HepG2 (cell line): ENCODE data around the gene PKMYT1. TPM values are rescaled to one million over a fixed set of nuclear protein-coding genes. Genes with fewer than 3 reads are reported as not detected.

Source experiments
- CREB1 ChIP-seq, 2 experiments: fragments of 450-650 bp in 1 of 2; IDR thresholded peaks; 2 replicates each; pipeline ENCODE4 v1.6.1; 2016 to 2017; ENCODE audit warnings: control low read depth in 1 of 2, mild to moderate bottlenecking in 1 of 2, missing compliant biosample characterization in 1 of 2, missing genetic modification characterization in 1 of 2
- DMAP1 ChIP-seq: IDR thresholded peaks from 2 replicates; pipeline ENCODE4 v1.6.1; 2016
- ELF1 ChIP-seq: sonication (generic); formaldehyde crosslinking; IDR thresholded peaks from 2 replicates; pipeline ENCODE4 v1.4.0; 2020; ENCODE audit warnings: missing genetic modification reagents
- ELF3 ChIP-seq: IDR thresholded peaks from 2 replicates; pipeline ENCODE4 v1.6.1; 2016; ENCODE audit warnings: missing genetic modification reagents, missing compliant biosample characterization
- FOSL1 ChIP-seq: sonication (generic); formaldehyde crosslinking; IDR thresholded peaks from 2 replicates; pipeline ENCODE4 v1.9.0; 2021; ENCODE audit warnings: missing genetic modification reagents, borderline replicate concordance
- GABPB1 ChIP-seq: IDR thresholded peaks from 2 replicates; pipeline ENCODE4 v1.6.1; 2016; ENCODE audit warnings: mild to moderate bottlenecking, missing genetic modification reagents, moderate library complexity, missing compliant biosample characterization
- GATAD1 ChIP-seq: IDR thresholded peaks from 2 replicates; pipeline ENCODE4 v1.6.1; 2016; ENCODE audit warnings: missing genetic modification reagents, missing compliant biosample characterization
- HINFP ChIP-seq: sonication (generic); formaldehyde crosslinking; IDR thresholded peaks from 2 replicates; pipeline ENCODE4 v1.4.0; 2020; ENCODE audit warnings: low read depth, mild to moderate bottlenecking, missing genetic modification reagents
- KDM2A ChIP-seq: sonication (generic); formaldehyde crosslinking; IDR thresholded peaks from 2 replicates; pipeline ENCODE4 v1.4.0; 2020; ENCODE audit warnings: low read depth, missing genetic modification reagents, borderline replicate concordance
- MED1 ChIP-seq: sonication (generic); formaldehyde crosslinking; IDR thresholded peaks from 2 replicates; pipeline ENCODE4 v1.4.0; 2020; ENCODE audit warnings: missing genetic modification reagents
- MXD1 ChIP-seq: sonication (generic); formaldehyde crosslinking; IDR thresholded peaks from 2 replicates; pipeline ENCODE4 v1.4.0; 2020; ENCODE audit warnings: mild to moderate bottlenecking, missing genetic modification reagents
- NCOA2 ChIP-seq: sonication (generic); formaldehyde crosslinking; IDR thresholded peaks from 2 replicates; pipeline ENCODE4 v1.8.0; 2022; ENCODE audit warnings: inconsistent platforms
- NR2C2 ChIP-seq: sonication (generic); formaldehyde crosslinking; IDR thresholded peaks from 2 replicates; pipeline ENCODE4 v1.4.0; 2020; ENCODE audit warnings: missing genetic modification reagents, mild to moderate bottlenecking, moderate library complexity, borderline replicate concordance
- SAP130 ChIP-seq: IDR thresholded peaks from 2 replicates; pipeline ENCODE4 v1.6.1; 2016; ENCODE audit warnings: low read depth
- SP2 ChIP-seq: sonication (generic); formaldehyde crosslinking; IDR thresholded peaks from 2 replicates; pipeline ENCODE4 v1.5.1; 2020; ENCODE audit warnings: mild to moderate bottlenecking, missing genetic modification reagents
- THAP9 ChIP-seq: sonication (generic); formaldehyde crosslinking; IDR thresholded peaks from 2 replicates; pipeline ENCODE4; 2020; ENCODE audit warnings: missing genetic modification reagents, mild to moderate bottlenecking, borderline replicate concordance
- ZBTB7B ChIP-seq: sonication (generic); formaldehyde crosslinking; IDR thresholded peaks from 2 replicates; pipeline ENCODE4 v1.4.0; 2020; ENCODE audit warnings: missing genetic modification reagents
- ZMYM2 ChIP-seq: sonication (generic); formaldehyde crosslinking; IDR thresholded peaks from 2 replicates; pipeline ENCODE4 v1.8.0; 2022; ENCODE audit warnings: mild to moderate bottlenecking, missing genetic modification reagents
- ZMYM4 ChIP-seq: sonication (generic); formaldehyde crosslinking; IDR thresholded peaks from 2 replicates; pipeline ENCODE4 v1.8.1; 2023; ENCODE audit warnings: mild to moderate bottlenecking, missing genetic modification reagents
- ZNF124 ChIP-seq: sonication (generic); formaldehyde crosslinking; IDR thresholded peaks from 2 replicates; pipeline ENCODE4 v1.4.0; 2020; ENCODE audit warnings: missing genetic modification reagents
- ZNF253 ChIP-seq: sonication (generic); formaldehyde crosslinking; IDR thresholded peaks from 2 replicates; pipeline ENCODE4 v1.8.0; 2022; ENCODE audit warnings: mild to moderate bottlenecking, missing genetic modification reagents, borderline replicate concordance
- ZNF264 ChIP-seq: sonication (generic); formaldehyde crosslinking; IDR thresholded peaks from 2 replicates; pipeline ENCODE4 v1.4.0; 2020; ENCODE audit warnings: missing genetic modification reagents
- ZNF781 ChIP-seq: sonication (generic); formaldehyde crosslinking; IDR thresholded peaks from 2 replicates; pipeline ENCODE4 v1.5.1; 2020; ENCODE audit warnings: borderline replicate concordance, mild to moderate bottlenecking, missing genetic modification reagents; ENCODE audit errors: not compliant biosample characterization
- ZNF800 ChIP-seq: sonication (generic); formaldehyde crosslinking; IDR thresholded peaks from 2 replicates; pipeline ENCODE4 v1.4.0; 2020; ENCODE audit warnings: missing genetic modification reagents
- polyA plus RNA-seq, 8 experiments: library from polyadenylated mRNA; depleted of rRNA in 3 of 8; stranded (reverse) in 7 of 8; unstranded in 1 of 8; fragments of >200 nt; fragmentation: Illumina TruSeq in 4 of 8; extraction: Trizol in 4 of 8; gene quantifications; 2 replicates each; pipeline versions ENCODE4 v1.2.1 to v1.2.3, GENCODE V29; 2011 to 2016; ENCODE audit warnings: low read depth in 4 of 8, missing spikeins in 1 of 8, mixed read lengths in 1 of 8; ENCODE audit not compliant: insufficient read depth in 1 of 8
- total RNA-seq, 5 experiments: library from RNA; depleted of rRNA; stranded (reverse); fragments of >200 nt; fragmentation: Illumina TruSeq; extraction: Trizol; gene quantifications; 2 replicates each; pipeline ENCODE4 v1.2.3, GENCODE V29; 2016; ENCODE audit warnings: low read depth in 1 of 5

PKMYT1 gene
- total and polyA plus RNA-seq, 2 of the 13 experiments (the other 11 are each of a cell fraction or from before 2014, with no cell fraction given): 7.0 to 27.8 TPM

- TF ChIP-seq ZNF781 (CRISPR knock-in tag) (peak; percentile 32), NR2C2 (CRISPR knock-in tag) (peak; percentile 92), MXD1 (CRISPR knock-in tag) (peak; percentile 55; the same call in 1 of the 2 replicates), ZMYM2 (CRISPR knock-in tag) (peak; percentile 95), ZMYM4 (0 out of 2 replicates have a peak, but pooled peaks have one; percentile 37), ZNF124 (CRISPR knock-in tag) (no peak), GATAD1 (CRISPR knock-in tag) (peak; percentile 67), THAP9 (CRISPR knock-in tag) (peak; percentile 35; the same call in 1 of the 2 replicates), ZNF800 (0 out of 2 replicates have a peak, but pooled peaks have one; percentile 1), NCOA2 (peak; percentile 50; the same call in 1 of the 2 replicates), KDM2A (CRISPR knock-in tag) (peak; percentile 15; the same call in 1 of the 2 replicates), ELF3 (CRISPR knock-in tag) (peak; percentile 77), MED1 (peak; percentile 47; the same call in 1 of the 2 replicates), ZNF253 (no peak), ELF1 (CRISPR knock-in tag) (peak; percentile 86), SAP130 (CRISPR knock-in tag) (peak; percentile 68), SP2 (CRISPR knock-in tag) (peak; percentile 50; the same call in 1 of the 2 replicates), CREB1 (IDR thresholded peaks at IDR 0.05) (no peak), CREB1 (CRISPR knock-in tag; IDR thresholded peaks at IDR 0.05) (peak; percentile 60; the same call in 1 of the 2 replicates), ZBTB7B (peak; percentile 75), ZNF264 (CRISPR knock-in tag) (0 out of 2 replicates have a peak, but pooled peaks have one; percentile 12), GABPB1 (CRISPR knock-in tag) (peak; percentile 91), DMAP1 (CRISPR knock-in tag) (peak; percentile 41; the same call in 1 of the 2 replicates), FOSL1 (no peak), HINFP (CRISPR knock-in tag) (no peak)
Observed at GRCh38 chr16:2981177-2981898, 1.1 kb upstream of the PKMYT1 start (continued).
